ENCODE measurements around the gene LRRC74A.

The LRRC74A gene

GRCh38 chr14:76848879-76849278 lies 22.7 kb downstream of the LRRC74A start:
- TF ChIP-seq, protein P1, sequence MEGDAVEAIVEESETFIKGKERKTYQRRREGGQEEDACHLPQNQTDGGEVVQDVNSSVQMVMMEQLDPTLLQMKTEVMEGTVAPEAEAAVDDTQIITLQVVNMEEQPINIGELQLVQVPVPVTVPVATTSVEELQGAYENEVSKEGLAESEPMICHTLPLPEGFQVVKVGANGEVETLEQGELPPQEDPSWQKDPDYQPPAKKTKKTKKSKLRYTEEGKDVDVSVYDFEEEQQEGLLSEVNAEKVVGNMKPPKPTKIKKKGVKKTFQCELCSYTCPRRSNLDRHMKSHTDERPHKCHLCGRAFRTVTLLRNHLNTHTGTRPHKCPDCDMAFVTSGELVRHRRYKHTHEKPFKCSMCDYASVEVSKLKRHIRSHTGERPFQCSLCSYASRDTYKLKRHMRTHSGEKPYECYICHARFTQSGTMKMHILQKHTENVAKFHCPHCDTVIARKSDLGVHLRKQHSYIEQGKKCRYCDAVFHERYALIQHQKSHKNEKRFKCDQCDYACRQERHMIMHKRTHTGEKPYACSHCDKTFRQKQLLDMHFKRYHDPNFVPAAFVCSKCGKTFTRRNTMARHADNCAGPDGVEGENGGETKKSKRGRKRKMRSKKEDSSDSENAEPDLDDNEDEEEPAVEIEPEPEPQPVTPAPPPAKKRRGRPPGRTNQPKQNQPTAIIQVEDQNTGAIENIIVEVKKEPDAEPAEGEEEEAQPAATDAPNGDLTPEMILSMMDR (IDR thresholded peaks at IDR 0.05; ENCODE audit: low read depth, low read length) = 0 out of 2 replicates have a peak, but pooled peaks have one; percentile 4
- H3K9me3 ChIP-seq (ENCODE audit: severe bottlenecking) = no peaks in the 10 kb centered on the region
- H3K36me3 ChIP-seq = no peaks in the 10 kb centered on the region
- DNase-seq = no peak
- no peaks in the 10 kb centered on the region for H3K27me3 ChIP-seq (ENCODE audit: insufficient read depth, low read depth, severe bottlenecking)
- H3K4me3 ChIP-seq (ENCODE audit: low read depth, low read length) = no peak overlapping the region
- H3K27ac ChIP-seq = no peak overlapping the region

DNA sequence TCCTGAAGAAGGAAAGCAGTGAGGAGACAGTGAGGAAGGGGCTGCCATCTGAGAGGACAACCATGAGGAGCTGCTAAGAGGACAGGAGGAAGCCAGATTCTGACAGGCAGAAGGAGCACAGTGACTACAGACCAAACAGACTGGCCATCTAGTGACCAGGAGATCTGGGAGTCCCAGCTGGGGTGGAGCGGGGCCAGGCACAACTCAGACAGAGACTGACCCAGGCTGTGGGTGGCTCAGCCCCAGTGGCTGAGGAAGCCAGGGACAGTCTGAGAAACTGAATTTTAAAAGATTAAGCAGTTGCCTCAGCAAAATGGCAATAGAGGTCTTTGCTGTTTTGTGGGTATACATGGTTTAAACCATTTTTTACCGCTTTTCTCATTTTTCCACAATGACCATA lies 28.9 kb downstream of the LRRC74A start:
- Histone ChIP-seq H3K36me3 (no peaks in the 10 kb centered on the region), H3K9me3 (ENCODE audit: severe bottlenecking) (no peaks in the 10 kb centered on the region), H3K27me3 (ENCODE audit: insufficient read depth, low read depth, severe bottlenecking) (no peaks in the 10 kb centered on the region), H3K27ac (no peak overlapping the region), H3K4me3 (ENCODE audit: low read depth, low read length) (no peak overlapping the region)
- TF ChIP-seq, protein P1 (IDR thresholded peaks at IDR 0.05; ENCODE audit: low read depth, low read length) = no peak
- no peak for DNase-seq

DNA sequence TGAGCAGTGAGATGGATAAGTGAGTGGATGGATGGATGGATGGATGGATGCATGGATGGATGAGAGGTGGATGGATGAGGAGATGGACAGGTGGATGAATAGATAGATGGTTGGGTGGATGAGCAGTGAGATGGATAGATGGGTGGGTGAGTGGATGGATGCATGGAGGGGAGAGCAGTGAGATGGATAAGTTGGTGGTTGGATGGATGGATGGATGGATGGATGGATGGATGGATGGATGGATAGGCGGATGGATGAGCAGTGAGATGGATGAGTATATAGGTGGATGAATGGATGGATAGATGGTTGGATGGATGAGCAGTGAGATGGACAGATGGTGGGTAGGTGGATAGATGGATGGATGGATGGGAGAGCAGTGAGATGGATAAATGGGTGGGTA lies 30.6 kb downstream of the LRRC74A start:
- DNase-seq = no peak
- H3K4me3 ChIP-seq (ENCODE audit: low read depth, low read length) = no peak overlapping the region
- H3K27ac ChIP-seq = no peak overlapping the region
- no peaks in the 10 kb centered on the region for H3K9me3 ChIP-seq (ENCODE audit: severe bottlenecking)
- H3K27me3 ChIP-seq (ENCODE audit: insufficient read depth, low read depth, severe bottlenecking) = no peaks in the 10 kb centered on the region
- TF ChIP-seq, protein P1 (IDR thresholded peaks at IDR 0.05; ENCODE audit: low read depth, low read length) = no peak
- H3K36me3 ChIP-seq = no peaks in the 10 kb centered on the region

DNA sequence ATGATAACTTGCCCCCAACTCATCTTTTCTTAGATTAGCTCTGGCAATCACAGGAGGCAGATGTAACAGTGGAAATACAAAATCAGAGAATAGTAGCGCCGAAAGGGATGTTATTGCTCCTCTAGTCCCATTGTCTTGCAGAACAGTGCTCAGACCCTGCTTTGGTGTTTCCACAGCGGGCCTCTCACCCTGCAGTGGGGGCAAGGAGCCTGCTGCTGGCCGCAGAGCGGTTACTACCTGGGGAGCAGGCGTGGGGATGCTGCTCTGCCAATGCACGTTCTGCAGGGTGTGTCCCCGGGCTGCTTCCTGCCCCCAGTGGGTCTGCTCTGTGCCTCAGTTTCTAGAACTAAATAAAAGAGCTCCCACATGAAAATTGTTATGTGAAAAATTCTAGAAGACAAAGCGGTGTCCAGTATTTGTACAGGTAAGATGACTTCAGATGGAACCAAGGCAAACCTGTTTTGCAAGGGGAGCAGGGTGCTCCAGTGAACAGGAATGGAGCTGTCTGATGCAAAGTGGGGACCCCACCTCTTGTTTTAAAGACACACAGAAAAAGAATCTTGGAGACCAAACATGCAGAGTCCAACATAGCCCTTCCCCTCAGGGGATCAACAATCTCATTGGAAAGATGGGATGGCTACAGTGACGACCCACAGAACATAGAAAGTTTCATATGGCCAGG lies 35.5 kb downstream of the LRRC74A start:
- H3K27ac ChIP-seq = no peak overlapping the region
- H3K9me3 ChIP-seq (ENCODE audit: severe bottlenecking) = no peaks in the 10 kb centered on the region
- TF ChIP-seq, protein P1 (IDR thresholded peaks at IDR 0.05; ENCODE audit: low read depth, low read length) = no peak
- DNase-seq = no peak
- H3K27me3 ChIP-seq (ENCODE audit: insufficient read depth, low read depth, severe bottlenecking) = no peaks in the 10 kb centered on the region
- H3K4me3 ChIP-seq (ENCODE audit: low read depth, low read length) = no peak overlapping the region
- H3K36me3 ChIP-seq = no peaks in the 10 kb centered on the region

GRCh38 chr14:76862546-76863282 lies 36.5 kb downstream of the LRRC74A start:
- no peaks in the 10 kb centered on the region for H3K36me3 ChIP-seq
- no peak overlapping the region for H3K4me3 ChIP-seq (ENCODE audit: low read depth, low read length)
- no peak overlapping the region for H3K27ac ChIP-seq
- TF ChIP-seq, protein P1 (IDR thresholded peaks at IDR 0.05; ENCODE audit: low read depth, low read length) = no peak
- no peak for DNase-seq
- H3K9me3 ChIP-seq (ENCODE audit: severe bottlenecking) = no peaks in the 10 kb centered on the region
- H3K27me3 ChIP-seq (ENCODE audit: insufficient read depth, low read depth, severe bottlenecking) = no peaks in the 10 kb centered on the region

Measured in WERI-Rb-1 (cell line).